ENCODE results near the gene LHPP. TPM values are rescaled to one million over a fixed set of nuclear protein-coding genes. Genes with fewer than 3 reads are reported as not detected.

Gene LHPP
- total and polyA plus RNA-seq, 2 experiments from 2014 or later = 27.4 to 40.2 TPM

- TF ChIP-seq, protein P1, sequence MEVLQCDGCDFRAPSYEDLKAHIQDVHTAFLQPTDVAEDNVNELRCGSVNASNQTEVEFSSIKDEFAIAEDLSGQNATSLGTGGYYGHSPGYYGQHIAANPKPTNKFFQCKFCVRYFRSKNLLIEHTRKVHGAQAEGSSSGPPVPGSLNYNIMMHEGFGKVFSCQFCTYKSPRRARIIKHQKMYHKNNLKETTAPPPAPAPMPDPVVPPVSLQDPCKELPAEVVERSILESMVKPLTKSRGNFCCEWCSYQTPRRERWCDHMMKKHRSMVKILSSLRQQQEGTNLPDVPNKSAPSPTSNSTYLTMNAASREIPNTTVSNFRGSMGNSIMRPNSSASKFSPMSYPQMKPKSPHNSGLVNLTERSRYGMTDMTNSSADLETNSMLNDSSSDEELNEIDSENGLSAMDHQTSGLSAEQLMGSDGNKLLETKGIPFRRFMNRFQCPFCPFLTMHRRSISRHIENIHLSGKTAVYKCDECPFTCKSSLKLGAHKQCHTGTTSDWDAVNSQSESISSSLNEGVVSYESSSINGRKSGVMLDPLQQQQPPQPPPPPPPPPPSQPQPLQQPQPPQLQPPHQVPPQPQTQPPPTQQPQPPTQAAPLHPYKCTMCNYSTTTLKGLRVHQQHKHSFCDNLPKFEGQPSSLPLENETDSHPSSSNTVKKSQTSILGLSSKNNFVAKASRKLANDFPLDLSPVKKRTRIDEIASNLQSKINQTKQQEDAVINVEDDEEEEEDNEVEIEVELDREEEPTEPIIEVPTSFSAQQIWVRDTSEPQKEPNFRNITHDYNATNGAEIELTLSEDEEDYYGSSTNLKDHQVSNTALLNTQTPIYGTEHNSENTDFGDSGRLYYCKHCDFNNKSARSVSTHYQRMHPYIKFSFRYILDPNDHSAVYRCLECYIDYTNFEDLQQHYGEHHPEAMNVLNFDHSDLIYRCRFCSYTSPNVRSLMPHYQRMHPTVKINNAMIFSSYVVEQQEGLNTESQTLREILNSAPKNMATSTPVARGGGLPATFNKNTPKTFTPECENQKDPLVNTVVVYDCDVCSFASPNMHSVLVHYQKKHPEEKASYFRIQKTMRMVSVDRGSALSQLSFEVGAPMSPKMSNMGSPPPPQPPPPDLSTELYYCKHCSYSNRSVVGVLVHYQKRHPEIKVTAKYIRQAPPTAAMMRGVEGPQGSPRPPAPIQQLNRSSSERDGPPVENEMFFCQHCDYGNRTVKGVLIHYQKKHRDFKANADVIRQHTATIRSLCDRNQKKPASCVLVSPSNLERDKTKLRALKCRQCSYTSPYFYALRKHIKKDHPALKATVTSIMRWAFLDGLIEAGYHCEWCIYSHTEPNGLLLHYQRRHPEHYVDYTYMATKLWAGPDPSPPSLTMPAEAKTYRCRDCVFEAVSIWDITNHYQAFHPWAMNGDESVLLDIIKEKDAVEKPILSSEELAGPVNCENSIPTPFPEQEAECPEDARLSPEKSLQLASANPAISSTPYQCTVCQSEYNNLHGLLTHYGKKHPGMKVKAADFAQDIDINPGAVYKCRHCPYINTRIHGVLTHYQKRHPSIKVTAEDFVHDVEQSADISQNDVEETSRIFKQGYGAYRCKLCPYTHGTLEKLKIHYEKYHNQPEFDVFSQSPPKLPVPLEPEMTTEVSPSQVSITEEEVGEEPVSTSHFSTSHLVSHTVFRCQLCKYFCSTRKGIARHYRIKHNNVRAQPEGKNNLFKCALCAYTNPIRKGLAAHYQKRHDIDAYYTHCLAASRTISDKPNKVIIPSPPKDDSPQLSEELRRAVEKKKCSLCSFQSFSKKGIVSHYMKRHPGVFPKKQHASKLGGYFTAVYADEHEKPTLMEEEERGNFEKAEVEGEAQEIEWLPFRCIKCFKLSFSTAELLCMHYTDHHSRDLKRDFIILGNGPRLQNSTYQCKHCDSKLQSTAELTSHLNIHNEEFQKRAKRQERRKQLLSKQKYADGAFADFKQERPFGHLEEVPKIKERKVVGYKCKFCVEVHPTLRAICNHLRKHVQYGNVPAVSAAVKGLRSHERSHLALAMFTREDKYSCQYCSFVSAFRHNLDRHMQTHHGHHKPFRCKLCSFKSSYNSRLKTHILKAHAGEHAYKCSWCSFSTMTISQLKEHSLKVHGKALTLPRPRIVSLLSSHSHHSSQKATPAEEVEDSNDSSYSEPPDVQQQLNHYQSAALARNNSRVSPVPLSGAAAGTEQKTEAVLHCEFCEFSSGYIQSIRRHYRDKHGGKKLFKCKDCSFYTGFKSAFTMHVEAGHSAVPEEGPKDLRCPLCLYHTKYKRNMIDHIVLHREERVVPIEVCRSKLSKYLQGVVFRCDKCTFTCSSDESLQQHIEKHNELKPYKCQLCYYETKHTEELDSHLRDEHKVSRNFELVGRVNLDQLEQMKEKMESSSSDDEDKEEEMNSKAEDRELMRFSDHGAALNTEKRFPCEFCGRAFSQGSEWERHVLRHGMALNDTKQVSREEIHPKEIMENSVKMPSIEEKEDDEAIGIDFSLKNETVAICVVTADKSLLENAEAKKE (CRISPR knock-in tag; IDR thresholded peaks at IDR 0.05) = no peak
Observed at GRCh38 chr10:124659380-124659779, 197.8 kb downstream of the LHPP start (continued).

GRCh38 chr10:124660404-124661125 lies 198.9 kb downstream of the LHPP start:
- Histone ChIP-seq H3K4me1 (ENCODE audit: insufficient read depth) (no peaks in the 10 kb centered on the region), H4K20me1 (replicated peaks; ENCODE audit: insufficient read depth) (no peaks in the 10 kb centered on the region), H3K27ac (ENCODE audit: low read depth) (no peak overlapping the region), H3K4me2 (no peak overlapping the region), H3F3A (replicated peaks; ENCODE audit: low read depth) (no peaks in the 10 kb centered on the region), H3K27me3 (ENCODE audit: insufficient read depth) (no peaks in the 10 kb centered on the region), H2AFZ (no peak overlapping the region), H3K36me3 (ENCODE audit: insufficient read depth) (no peaks in the 10 kb centered on the region), H3K4me3 (no peak overlapping the region), H3K9me2 (ENCODE audit: insufficient read depth) (no peaks in the 10 kb centered on the region), H3K79me2 (replicated peaks; ENCODE audit: insufficient read depth) (no peaks in the 10 kb centered on the region)
- Mint-ChIP-seq H3K36me3 (ENCODE audit: low read depth) (no peaks in the 10 kb centered on the region), H3K4me3 (no peak overlapping the region), H3K27ac (no peak overlapping the region), H3K9me3 (no peaks in the 10 kb centered on the region), H3K4me1 (peaks cover 2% of the 10 kb centered on the region; the same call in 1 of the 3 replicates), H3K27me3 (ENCODE audit: insufficient read depth, low read depth, poor library complexity) (peaks cover 2% of the 10 kb centered on the region)
- no peak for ATAC-seq
- no peak for DNase-seq (ENCODE audit: low spot score)
- TF ChIP-seq ZNF331 (CRISPR knock-in tag; IDR thresholded peaks at IDR 0.05; ENCODE audit: low read depth) (no peak), NANOG (IDR thresholded peaks at IDR 0.05; ENCODE audit: borderline replicate concordance) (no peak), EZH2 (IDR thresholded peaks at IDR 0.05; ENCODE audit: low read depth, unreplicated experiment) (no peak), ETS1 (IDR thresholded peaks at IDR 0.05) (no peak), JUNB (IDR thresholded peaks at IDR 0.05; ENCODE audit: unreplicated experiment) (no peak), POLR2AphosphoS5 (IDR thresholded peaks at IDR 0.05; ENCODE audit: low read depth) (no peak), CREB1 (CRISPR knock-in tag; IDR thresholded peaks at IDR 0.05; ENCODE audit: low read depth) (no peak), ZNF114 (CRISPR knock-in tag; IDR thresholded peaks at IDR 0.05) (no peak)
- TF ChIP-seq, protein P2, sequence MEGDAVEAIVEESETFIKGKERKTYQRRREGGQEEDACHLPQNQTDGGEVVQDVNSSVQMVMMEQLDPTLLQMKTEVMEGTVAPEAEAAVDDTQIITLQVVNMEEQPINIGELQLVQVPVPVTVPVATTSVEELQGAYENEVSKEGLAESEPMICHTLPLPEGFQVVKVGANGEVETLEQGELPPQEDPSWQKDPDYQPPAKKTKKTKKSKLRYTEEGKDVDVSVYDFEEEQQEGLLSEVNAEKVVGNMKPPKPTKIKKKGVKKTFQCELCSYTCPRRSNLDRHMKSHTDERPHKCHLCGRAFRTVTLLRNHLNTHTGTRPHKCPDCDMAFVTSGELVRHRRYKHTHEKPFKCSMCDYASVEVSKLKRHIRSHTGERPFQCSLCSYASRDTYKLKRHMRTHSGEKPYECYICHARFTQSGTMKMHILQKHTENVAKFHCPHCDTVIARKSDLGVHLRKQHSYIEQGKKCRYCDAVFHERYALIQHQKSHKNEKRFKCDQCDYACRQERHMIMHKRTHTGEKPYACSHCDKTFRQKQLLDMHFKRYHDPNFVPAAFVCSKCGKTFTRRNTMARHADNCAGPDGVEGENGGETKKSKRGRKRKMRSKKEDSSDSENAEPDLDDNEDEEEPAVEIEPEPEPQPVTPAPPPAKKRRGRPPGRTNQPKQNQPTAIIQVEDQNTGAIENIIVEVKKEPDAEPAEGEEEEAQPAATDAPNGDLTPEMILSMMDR (conservative IDR thresholded peaks at IDR 0.05; ENCODE audit: low read depth in 2 of 2) = no peak

Data from GM23338 (cell line).